ENCODE measurements around the gene HSFX3. TPM values are rescaled to one million over a fixed set of nuclear protein-coding genes. Genes with fewer than 3 reads are reported as not detected.
A peak's percentile ranks its signal among the peaks of the same experiment; 100 is the strongest.
"Not testable (repeated sequence)": the region's sequence is repeated elsewhere in the genome, so short reads cannot be mapped to it uniquely, and the experiment has no call there.

HSFX3 gene
- polyA plus RNA-seq, 5 donors: 0.19 TPM; not detected in 4

GRCh38 chrX:149545545-149546543 is 3.9 kb downstream of the HSFX3 start:
- DNase-seq: not testable (repeated sequence)

DNA sequence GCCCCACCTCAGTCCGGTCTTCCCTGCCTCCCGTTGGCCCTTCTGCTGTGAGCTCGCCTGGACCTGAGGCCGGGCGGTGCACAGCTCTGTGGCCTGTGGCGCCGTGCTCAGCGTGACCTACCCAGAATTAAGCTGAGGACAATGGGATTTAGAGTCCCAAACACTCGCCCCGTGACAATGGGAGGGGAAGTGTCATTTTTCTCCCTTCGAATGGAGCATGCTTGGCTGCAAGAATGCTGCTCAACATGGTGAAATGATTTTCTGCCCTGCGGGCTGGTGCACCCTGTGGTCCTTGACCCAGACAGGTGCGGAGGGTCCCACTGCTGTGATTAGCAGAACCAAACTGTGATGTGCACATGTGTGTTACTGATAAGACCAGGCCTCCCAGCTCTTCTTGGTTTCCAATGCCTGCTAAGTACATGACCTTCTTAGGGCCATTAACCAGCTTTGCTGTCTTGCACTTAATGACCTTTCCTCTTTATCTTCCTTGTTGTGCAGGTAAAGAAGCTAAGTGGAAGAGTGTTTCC is 8.1 kb downstream of the HSFX3 start:
- peak in 1 of 2 donors; percentile 11 for DNase-seq

GRCh38 chrX:149540621-149541520 is 8.9 kb downstream of the HSFX3 start, which contains the start of gene EOLA1:
TSS of gene EOLA1 (plus strand) at chrX:149541012. CDS start at chrX:149545631, 4,619 bp downstream.
- DNase-seq: peak; percentile 86

GRCh38 chrX:149540131-149540620 is 9.5 kb downstream of the HSFX3 start:
- DNase-seq: peak; percentile 88

DNA sequence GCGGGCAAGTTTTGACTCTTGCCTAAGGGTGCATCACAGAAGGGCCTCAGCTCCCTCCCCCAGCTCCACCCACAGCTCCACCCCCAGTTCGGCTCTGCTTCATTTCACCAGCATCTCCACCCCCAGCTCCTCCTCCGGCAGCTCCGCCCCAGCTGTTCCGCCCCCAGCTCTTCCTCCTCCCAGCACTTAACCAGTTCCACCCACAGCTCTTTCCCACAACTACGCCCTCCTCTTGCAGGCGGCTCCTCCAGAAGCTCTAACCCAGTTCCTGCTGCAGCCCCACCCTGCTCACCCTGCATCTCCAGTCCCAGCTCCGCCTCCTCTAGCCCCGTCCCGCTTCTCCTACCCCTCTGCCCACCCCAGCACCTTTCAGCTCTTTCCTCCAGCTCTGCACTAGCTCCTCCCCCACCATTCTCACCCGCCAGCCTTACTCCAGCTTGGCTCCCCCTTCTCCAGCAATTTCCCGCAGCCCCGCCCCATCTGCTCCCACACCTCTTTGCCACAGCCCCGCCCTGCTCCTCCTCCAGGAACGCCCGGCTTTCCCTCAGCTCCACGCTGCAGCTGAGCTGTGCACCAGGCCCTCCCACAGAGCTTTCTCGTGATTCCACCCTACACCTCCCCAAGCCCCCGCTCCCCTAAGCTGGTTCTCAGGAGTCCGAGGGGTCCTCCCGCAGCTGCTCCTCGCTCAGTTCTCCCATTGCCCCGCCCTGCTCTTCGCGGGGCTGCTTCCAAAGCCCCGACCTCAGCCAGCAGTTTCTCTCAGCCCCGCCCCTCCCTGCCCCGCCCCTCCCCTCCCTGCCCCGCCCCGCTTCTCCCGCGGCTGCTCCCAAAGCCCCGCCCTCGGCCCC is 10.2 kb downstream of the HSFX3 start:
- DNase-seq: peak; percentile 85 to 88

DNA sequence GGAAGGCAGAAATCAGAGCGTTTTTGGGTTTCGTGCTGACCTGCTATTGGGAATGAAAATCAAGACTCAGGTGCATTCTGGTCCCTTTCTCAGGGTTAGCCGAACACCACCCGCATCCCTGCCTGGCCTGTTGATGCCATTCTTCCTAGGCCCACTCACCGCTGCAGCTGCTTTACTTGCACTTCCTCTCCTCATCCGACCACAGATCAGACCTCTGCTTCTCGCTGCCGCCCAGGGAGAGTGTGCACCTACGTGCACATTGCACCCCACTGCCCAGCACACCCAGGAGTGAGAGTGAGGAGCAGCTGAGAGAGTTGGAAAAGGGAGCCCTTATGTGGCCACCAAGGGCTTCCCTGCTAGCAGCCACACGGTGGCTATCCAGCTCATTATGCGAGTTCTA is 12.2 kb downstream of the HSFX3 start:
- not testable (repeated sequence) for DNase-seq

DNA sequence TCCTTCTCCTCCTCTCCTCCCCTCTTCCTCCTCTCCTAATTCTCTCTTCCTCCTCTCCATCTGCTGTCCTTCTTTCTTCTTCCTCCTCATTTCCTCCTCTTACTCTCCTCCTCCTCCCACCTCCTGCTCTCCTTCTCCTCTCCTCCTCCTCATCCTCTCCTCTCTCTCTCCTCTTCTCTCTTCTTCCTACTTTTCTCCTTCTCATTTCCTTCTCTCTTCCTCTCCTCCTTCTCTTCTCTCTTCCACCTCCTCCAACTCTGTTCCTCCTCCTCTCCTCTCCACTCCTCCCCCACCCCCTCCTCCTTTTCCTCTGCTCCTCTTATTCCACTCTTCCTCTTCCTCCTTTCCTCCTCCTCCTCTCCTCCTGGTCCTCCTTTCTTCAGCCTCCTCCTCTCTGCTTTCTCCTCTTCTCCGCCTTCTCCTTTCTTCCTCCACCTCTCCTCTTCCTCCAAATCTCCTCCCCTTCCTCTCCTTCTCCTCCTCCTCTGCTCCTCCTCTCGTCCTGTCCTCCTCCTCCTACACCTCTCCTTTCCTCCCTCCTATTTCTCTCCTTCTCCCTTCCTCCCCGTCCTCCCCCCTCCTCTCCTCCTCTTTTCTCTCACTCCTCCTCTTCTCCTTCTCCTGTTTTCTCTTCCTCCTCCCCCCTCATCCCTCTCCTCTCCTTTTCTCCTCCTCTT is 14.7 kb downstream of the HSFX3 start:
- not testable (repeated sequence) for DNase-seq

- not testable (repeated sequence) for DNase-seq
Observed at GRCh38 chrX:149533999-149534398, 15.7 kb downstream of the HSFX3 start.

GRCh38 chrX:149532868-149533267 is 16.9 kb downstream of the HSFX3 start:
- not testable (repeated sequence) for DNase-seq

DNA sequence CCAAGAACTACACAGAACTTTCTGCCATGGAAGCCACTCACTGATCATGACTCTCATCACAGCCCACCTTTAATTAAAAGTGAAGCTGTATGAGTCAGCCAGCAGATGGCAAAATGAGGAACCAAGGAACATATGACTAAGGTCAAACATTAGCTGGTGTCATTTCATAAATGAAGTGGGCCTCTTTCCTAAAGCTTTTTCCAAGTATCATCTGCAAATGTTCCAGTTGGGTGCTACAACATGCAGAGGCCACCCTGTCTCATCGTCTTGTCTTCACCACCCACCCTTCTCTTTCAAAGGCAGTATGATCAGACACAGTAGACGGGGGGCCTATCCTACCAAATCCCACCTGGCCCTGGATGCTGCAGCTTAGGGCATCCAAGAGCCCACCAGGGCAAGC is 18.1 kb downstream of the HSFX3 start:
- DNase-seq: no peak

GRCh38 chrX:149528381-149528780 is 21.3 kb downstream of the HSFX3 start:
- no peak for DNase-seq

DNA sequence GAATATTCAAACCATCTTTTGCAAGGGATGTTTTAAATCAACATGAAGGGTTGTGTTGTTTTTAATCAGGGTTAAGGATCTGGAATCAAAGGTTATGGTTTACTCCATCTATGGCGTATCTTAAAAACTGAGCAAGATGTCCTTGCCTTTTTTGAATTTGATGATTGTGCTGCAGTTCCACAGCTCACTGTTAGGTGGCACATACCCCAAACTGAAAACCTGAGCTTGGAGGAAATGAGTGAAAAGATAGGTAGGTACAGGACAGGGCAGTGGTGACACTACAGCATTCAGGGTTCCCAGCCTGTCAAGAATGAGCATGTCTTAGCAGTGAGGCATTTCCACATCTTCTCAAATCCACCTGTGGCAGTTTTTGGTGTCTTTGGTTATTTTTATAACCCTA is 22.0 kb downstream of the HSFX3 start:
- no peak for DNase-seq

GRCh38 chrX:149526318-149527033 is 23.2 kb downstream of the HSFX3 start:
- not testable (repeated sequence) for DNase-seq

DNA sequence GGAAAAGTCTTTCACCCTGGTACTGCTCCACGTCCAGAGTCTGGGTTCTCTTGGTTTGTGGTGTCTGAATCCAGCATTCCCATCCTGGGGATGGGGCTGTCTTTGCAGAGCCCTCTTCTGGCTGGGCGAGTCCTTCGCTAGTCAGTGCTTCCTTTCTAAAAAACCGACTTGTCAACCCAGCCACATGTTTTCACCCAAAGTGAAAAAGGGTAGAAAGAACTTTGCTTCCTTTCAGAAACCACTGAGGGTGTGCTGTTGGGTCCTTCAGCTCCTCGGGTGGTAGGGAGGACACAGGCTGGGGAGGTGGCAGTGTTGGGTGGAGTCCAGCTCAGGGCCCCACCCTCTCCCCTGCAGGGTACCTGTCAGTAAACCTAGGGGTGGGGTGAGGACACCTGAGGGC is 23.8 kb downstream of the HSFX3 start:
- DNase-seq: not testable (repeated sequence)

- not testable (repeated sequence) for DNase-seq
Observed at GRCh38 chrX:149525389-149525788, 24.3 kb downstream of the HSFX3 start.

- no peak for DNase-seq
Observed at GRCh38 chrX:149522916-149523315, 26.8 kb downstream of the HSFX3 start.

- no peak for DNase-seq
Observed at GRCh38 chrX:149521438-149521837, 28.3 kb downstream of the HSFX3 start.

DNA sequence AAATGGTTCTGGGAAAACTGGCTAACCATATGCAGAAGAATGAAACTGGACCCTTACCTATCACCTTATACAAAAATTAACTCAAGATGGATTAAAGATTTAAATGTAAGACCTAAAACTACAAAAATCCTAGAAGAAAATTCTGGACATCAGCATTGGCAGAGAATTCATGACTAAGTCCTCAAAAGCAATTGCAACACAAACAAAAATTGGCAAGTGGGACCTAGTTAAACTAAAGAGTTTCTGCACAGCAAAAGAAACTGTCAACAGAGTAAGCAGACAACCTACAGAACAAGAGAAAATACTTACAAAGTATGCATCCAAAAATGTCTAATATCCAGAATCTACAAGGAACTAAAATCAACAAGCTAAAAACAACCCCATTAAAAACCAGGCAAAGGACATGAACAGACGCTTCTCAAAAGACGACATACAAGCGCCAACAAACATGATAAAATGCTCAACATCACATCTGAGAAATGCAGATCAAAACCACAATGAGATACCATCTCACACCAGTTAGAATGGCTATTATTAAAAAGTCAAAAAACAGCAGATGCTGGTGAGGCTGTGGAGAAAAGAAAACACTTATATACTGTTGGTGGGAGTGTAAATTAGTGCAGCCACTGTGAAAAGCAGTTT is 29.0 kb downstream of the HSFX3 start:
- not testable (repeated sequence) for DNase-seq

DNA sequence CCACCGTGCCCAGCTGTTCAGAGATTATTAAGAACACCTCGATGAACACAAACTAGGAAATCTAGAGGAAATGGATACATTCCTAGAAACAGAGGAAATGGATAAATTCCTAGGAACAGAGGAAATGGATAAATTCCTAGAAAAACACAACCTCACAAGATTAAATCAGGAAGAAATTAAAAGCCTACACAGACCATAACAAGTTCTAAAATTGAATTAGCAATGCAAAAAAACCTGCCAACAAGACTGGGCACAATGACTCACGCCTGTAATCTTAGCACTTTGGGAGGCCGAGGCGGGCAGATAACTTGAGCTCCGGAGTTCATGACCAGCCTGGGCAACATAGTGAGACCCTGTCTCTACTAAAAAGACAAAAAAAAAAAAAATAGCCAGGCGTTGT is 31.5 kb downstream of the HSFX3 start:
- DNase-seq: no peak

Measured in right lung (tissue), 5 donors.